AG09309 (cell line): ENCODE measurements around the gene ENDOU.

Source experiments
- DNase-seq: peaks from one replicate; pipeline ENCODE4 v3.0.0-alpha.2; 2010; ENCODE audit warnings: low read depth
- H3K4me3 ChIP-seq: 2 replicates; pipeline ENCODE4 v1.5.1; 2011; ENCODE audit warnings: mild to moderate bottlenecking, low read depth, low read length, moderate library complexity; ENCODE audit not compliant: control insufficient read depth
- CTCF ChIP-seq: IDR thresholded peaks from 2 replicates; pipeline ENCODE4 v1.5.1; 2011; ENCODE audit warnings: mild to moderate bottlenecking, low read depth, low read length, inconsistent platforms; ENCODE audit not compliant: insufficient read depth, control insufficient read depth; ENCODE audit errors: missing control alignments

ENDOU gene

DNA sequence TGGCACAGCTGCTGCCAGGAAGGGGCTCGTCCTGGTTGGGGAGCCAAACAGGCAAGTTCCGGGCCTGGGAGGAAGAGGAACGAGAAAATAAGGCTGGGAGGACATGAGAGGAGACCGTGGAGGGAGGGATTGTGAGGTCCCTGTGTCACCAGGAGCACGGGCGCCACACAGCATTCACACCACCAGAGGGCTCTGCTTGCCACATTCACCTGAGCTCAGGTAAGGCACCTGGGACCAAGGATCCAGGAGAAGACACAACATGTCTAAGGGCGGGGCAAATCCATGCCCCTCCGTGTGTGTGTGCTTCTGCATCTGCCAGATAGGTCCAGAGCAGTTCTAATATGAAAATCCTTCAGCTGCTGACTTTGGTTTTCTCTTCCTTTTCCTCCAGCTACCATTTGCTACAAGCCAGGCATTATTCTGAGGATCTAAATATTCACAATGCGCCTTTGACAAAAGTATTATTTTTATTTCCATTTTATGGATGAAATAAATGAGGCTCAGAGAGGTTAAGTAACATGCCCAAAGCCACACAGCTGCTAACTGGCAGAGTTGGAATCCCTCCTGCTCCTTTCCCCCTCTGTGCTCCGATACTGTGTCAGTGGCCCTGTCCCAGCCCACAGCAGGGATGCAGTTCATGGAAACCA is 18.8 kb upstream of the ENDOU start:
- H3K4me3 ChIP-seq: no peak overlapping the region

GRCh38 chr12:47743311-47743860 is 18.1 kb upstream of the ENDOU start:
- DNase-seq: no peak
- H3K4me3 ChIP-seq: no peak overlapping the region
- TF ChIP-seq CTCF: no peak

More for the DNA sequence above, 18.8 kb upstream of the ENDOU start:
- DNase-seq: no peak
- peak; percentile 35 for TF ChIP-seq CTCF

- peak; percentile 96 for TF ChIP-seq CTCF
- no peak for DNase-seq
- H3K4me3 ChIP-seq: no peak overlapping the region
These were observed 17.0 kb upstream of the ENDOU start for GRCh38 chr12:47742253-47742825.

- no peak for DNase-seq
- no peak overlapping the region for H3K4me3 ChIP-seq
- TF ChIP-seq CTCF: no peak
These were observed 16.0 kb upstream of the ENDOU start for GRCh38 chr12:47741340-47741703.

DNA sequence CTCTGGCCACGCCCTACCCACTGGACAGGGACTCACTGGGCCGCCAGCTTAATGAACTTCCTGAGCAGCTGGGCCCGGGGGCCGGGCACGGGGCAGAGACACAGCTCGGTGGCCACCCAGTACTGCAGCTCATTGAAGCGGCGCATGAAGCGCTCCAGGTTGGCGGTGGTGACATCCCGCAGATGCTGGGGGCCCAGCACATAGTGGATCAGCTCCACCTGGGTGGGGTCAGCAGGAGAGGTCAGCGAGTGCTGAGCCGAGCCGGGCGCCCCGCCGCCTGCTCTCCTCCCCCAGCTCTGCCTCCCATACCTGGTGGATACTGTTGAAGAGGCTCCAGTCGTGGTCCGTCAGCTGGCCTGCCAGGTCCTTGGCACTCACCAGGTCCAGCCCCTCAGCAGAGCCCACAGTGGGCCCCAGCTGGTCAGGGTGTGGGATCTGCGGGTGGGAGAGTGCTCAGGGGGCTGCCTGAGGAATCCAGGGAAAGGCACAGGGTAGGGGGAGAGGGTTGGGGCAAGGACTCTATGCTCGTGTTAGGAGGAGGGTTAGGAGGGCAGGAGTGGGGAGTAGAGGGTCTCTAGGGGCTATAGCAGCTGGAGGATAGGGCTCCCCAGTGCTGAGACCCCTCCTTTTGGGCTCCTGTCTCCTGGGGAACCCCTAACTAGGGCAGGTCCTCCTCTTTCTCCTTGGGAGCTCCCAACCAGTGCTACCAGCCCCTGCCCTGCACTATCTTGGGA is 15.5 kb upstream of the ENDOU start:
- DNase-seq: no peak
- H3K4me3 ChIP-seq: no peak overlapping the region
- no peak for TF ChIP-seq CTCF

DNA sequence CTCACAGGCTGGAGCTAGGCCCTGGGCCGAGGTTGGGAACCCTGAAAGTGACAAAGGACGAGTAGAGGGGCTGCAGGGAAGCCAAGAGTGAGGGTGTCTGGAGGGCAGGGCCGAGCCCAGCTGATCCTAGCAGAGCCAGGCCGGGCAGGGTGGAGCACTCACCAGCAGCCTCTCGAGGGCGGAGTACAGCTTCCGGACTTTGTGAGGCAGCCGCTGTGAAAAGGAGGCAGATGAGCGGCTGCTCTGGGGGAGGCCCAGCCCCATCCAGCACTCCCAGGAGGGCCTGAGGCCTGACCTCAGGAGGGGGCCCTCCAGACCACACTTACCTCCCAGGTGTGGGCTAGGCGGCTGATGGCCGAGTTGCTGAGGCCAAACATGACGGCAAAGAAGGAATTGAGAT is 14.7 kb upstream of the ENDOU start:
- TF ChIP-seq CTCF: no peak
- DNase-seq: no peak
- no peak overlapping the region for H3K4me3 ChIP-seq
